GM12878 (cell line): ENCODE measurements around the gene ITPRIPL2. TPM values are rescaled to one million over a fixed set of nuclear protein-coding genes. Genes with fewer than 3 reads are reported as not detected.

Experiments
- ATAC-seq: fragments of 200-7000 bp; cut with Tn5 transposase; 3 replicates; pipeline ENCODE4 v1.9.1; 2020; ENCODE audit warnings: mild to moderate bottlenecking, moderate library complexity
- BruUV-seq: library from RNA; stranded (reverse); fragments of 400-500 nt; replicated peaks from 2 replicates; lab custom pipeline; 2021; lab: Mats Ljungman, UMichigan
- CTCF ChIA-PET: fragments of 300-600 bp; sonication (Branson Sonifier 250); formaldehyde crosslinking; extraction: SDS; loops from one replicate; lab custom pipeline; 2021; ENCODE audit warnings: inconsistent platforms; lab: Yijun Ruan, JAX
- POLR2A ChIA-PET: fragments of 350-600 bp; formaldehyde crosslinking; extraction: SDS; loops from one replicate; lab custom pipeline; 2021; ENCODE audit warnings: inconsistent platforms; lab: Charles Lee
- RAD21 ChIA-PET: fragments of 300-600 bp; sonication (Branson Sonifier 250); formaldehyde crosslinking; loops from one replicate; lab custom pipeline; 2023; ENCODE audit warnings: antibody characterized with exemption; ENCODE audit not compliant: unreplicated experiment; lab: Charles Lee
- SMC1A ChIA-PET: fragments of 300-600 bp; sonication (Branson Sonifier 250); formaldehyde crosslinking; loops from one replicate; lab custom pipeline; 2023; ENCODE audit not compliant: unreplicated experiment, uncharacterized antibody; lab: Charles Lee
- DNase-seq: peaks from one replicate; pipeline ENCODE4 v3.0.0-alpha.2; 2011; ENCODE audit warnings: low read depth, low spot score
- FAIRE-seq: peaks from 3 replicates; lab custom pipeline; 2011; peaks lifted over from hg19 to GRCh38; lab: Jason Lieb, UNC
- H2AFZ ChIP-seq: 2 replicates; pipeline ENCODE4 v1.6.0; 2011; ENCODE audit warnings: low read depth, low read length, control low read depth; ENCODE audit not compliant: control insufficient read depth
- H3K27ac ChIP-seq: 2 replicates; pipeline ENCODE4 v1.5.1; 2011; ENCODE audit warnings: control low read depth; ENCODE audit not compliant: control insufficient read depth, insufficient read depth
- H3K27me3 ChIP-seq, 2 experiments: replicated peaks in 1 of 2; 2 replicates each; pipeline versions ENCODE4 v1.6.0 to v1.6.1; 2011; ENCODE audit warnings: low read length in 1 of 2; ENCODE audit not compliant: control insufficient read depth in 2 of 2, insufficient read depth in 2 of 2
- H3K36me3 ChIP-seq, 2 experiments: 2 replicates each; pipeline ENCODE4 v1.5.1; 2011; ENCODE audit warnings: low read length in 1 of 2; ENCODE audit not compliant: control insufficient read depth in 2 of 2, insufficient read depth in 2 of 2
- H3K4me1 ChIP-seq: 2 replicates; pipeline ENCODE4 v1.6.1; 2011; ENCODE audit warnings: mild to moderate bottlenecking, low read length, moderate library complexity, mixed read lengths; ENCODE audit not compliant: control insufficient read depth, insufficient read depth
- H3K4me2 ChIP-seq: 2 replicates; pipeline ENCODE4 v1.6.0; 2011; ENCODE audit warnings: control low read depth; ENCODE audit not compliant: control insufficient read depth, insufficient read depth
- H3K4me3 ChIP-seq: fragments of 200-600 bp; sonication (generic); 2 replicates; pipeline ENCODE4 v1.5.1; 2016
- H3K79me2 ChIP-seq: 2 replicates; pipeline ENCODE4 v1.6.0; 2011; ENCODE audit warnings: low read length; ENCODE audit not compliant: control insufficient read depth, insufficient read depth
- H3K9ac ChIP-seq: 2 replicates; pipeline ENCODE4 v1.8.0; 2011; ENCODE audit warnings: low read length, control low read depth, mixed read lengths; ENCODE audit not compliant: control insufficient read depth, insufficient read depth
- H3K9me3 ChIP-seq: replicated peaks from 3 replicates; pipeline ENCODE4 v1.5.1; 2011; ENCODE audit warnings: mild to moderate bottlenecking, low read length; ENCODE audit not compliant: control insufficient read depth, insufficient read depth
- H4K20me1 ChIP-seq: 2 replicates; pipeline ENCODE4 v1.6.0; 2011; ENCODE audit not compliant: control insufficient read depth, insufficient read depth
- BRCA1 ChIP-seq: IDR thresholded peaks from 2 replicates; pipeline ENCODE4 v1.6.1; 2011; ENCODE audit warnings: low read depth, low read length, improper control_type of control experiment
- EP300 ChIP-seq, 2 experiments: fragments of 150-350 bp in 1 of 2; IDR thresholded peaks; 2 replicates each; pipeline ENCODE4 v1.6.1; 2011 to 2012; ENCODE audit warnings: low read depth in 2 of 2, low read length in 2 of 2, borderline replicate concordance in 1 of 2, improper control_type of control experiment in 1 of 2, inconsistent platforms in 1 of 2; ENCODE audit not compliant: control insufficient read depth in 1 of 2
- GABPA ChIP-seq: IDR thresholded peaks from 2 replicates; pipeline ENCODE4 v1.6.1; 2014; ENCODE audit warnings: antibody characterized with exemption, low read depth, mild to moderate bottlenecking, inconsistent platforms
- MTA3 ChIP-seq: IDR thresholded peaks from 2 replicates; pipeline ENCODE4 v1.6.1; 2012; ENCODE audit warnings: low read length, inconsistent platforms, borderline replicate concordance
- POLR2AphosphoS5 ChIP-seq: IDR thresholded peaks from 2 replicates; pipeline ENCODE4 v1.6.1; 2011; ENCODE audit warnings: mild to moderate bottlenecking, low read length, inconsistent platforms
- POU2F2 ChIP-seq: IDR thresholded peaks from 3 replicates; pipeline ENCODE4 v1.6.1; 2011; ENCODE audit warnings: low read depth, mild to moderate bottlenecking, low read length, borderline replicate concordance
- RB1 ChIP-seq: fragments of 450-650 bp; formaldehyde crosslinking; IDR thresholded peaks from 2 replicates; pipeline ENCODE4 v1.6.1; 2017; ENCODE audit warnings: mild to moderate bottlenecking, borderline replicate concordance
- SIX5 ChIP-seq: IDR thresholded peaks from 2 replicates; pipeline ENCODE4 v1.6.1; 2011; ENCODE audit warnings: mild to moderate bottlenecking, low read depth, low read length, moderate library complexity; ENCODE audit not compliant: severe bottlenecking
- TARDBP ChIP-seq: IDR thresholded peaks from 2 replicates; pipeline ENCODE4 v1.6.1; 2016; ENCODE audit warnings: borderline replicate concordance
- WGBS: methylation state at CpG from one replicate; pipeline ENCODE4 v1.1.6; 2016; ENCODE audit warnings: low lambda C conversion rate; ENCODE audit not compliant: insufficient replicate concordance, insufficient coverage; ENCODE audit errors: missing lambda C conversion rate; 5-methylcytosine and 5-hydroxymethylcytosine counted together
- in situ Hi-C: fragments of 300-500 bp; cut with MboI; formaldehyde crosslinking; loops from 9 replicates; pipeline ENCODE4 v1.14.3; 2018; ENCODE audit warnings: mixed read lengths
- intact Hi-C: fragments of 100-400 bp; cut with micrococcal nuclease; formaldehyde crosslinking; loops from one replicate; pipeline ENCODE4 v1.14.2; 2022; ENCODE audit not compliant: unreplicated experiment
- polyA plus RNA-seq, 11 experiments: library from polyadenylated mRNA; depleted of rRNA in 4 of 11; unstranded in 6 of 11; stranded (reverse) in 5 of 11; fragments of >200 nt; fragmentation: Nextera tagmentation in 4 of 11; fragmentation: Illumina TruSeq in 1 of 11; extraction: Ambion mirVana in 4 of 11; extraction: Trizol in 1 of 11; gene quantifications; 1 replicate in 1 of 11; 2 replicates in 10 of 11; pipeline versions ENCODE4 v1.2.1 to v1.2.3, GENCODE V29; 2011 to 2016; ENCODE audit warnings: inconsistent platforms in 2 of 11, missing spikeins in 2 of 11, low read depth in 1 of 11
- total RNA-seq, 4 experiments: library from RNA; depleted of rRNA in 3 of 4; stranded (reverse); fragments of >200 nt in 3 of 4; fragmentation: Illumina TruSeq in 1 of 4; extraction: Trizol in 1 of 4; gene quantifications; 2 replicates each; pipeline versions ENCODE4 v1.2.1 to v1.2.3, GENCODE V29; 2013 to 2021
- TF ChIP-seq, protein P1 (sequence below): fragments of 450-650 bp; IDR thresholded peaks from 2 replicates; pipeline ENCODE4 v1.6.1; 2017; ENCODE audit warnings: low read depth, mild to moderate bottlenecking, moderate library complexity
- TF ChIP-seq, protein P2 (sequence below): fragments of 450-650 bp; formaldehyde crosslinking; IDR thresholded peaks from 2 replicates; pipeline ENCODE4 v1.4.0; 2020; ENCODE audit warnings: mild to moderate bottlenecking, moderate library complexity
- TF ChIP-seq, protein P3 (sequence below): IDR thresholded peaks from 2 replicates; pipeline ENCODE4 v1.6.1; 2011; ENCODE audit warnings: borderline replicate concordance, low read depth, mild to moderate bottlenecking, moderate library complexity, mixed read lengths, low read length; ENCODE audit not compliant: insufficient read depth; ENCODE audit errors: extremely low read length

Gene ITPRIPL2
- total and polyA plus RNA-seq, 10 of the 15 experiments (the other 5 are each of a cell fraction or from before 2014, with no cell fraction given): 0.48 to 14.3 (median 3.5) TPM

DNA sequence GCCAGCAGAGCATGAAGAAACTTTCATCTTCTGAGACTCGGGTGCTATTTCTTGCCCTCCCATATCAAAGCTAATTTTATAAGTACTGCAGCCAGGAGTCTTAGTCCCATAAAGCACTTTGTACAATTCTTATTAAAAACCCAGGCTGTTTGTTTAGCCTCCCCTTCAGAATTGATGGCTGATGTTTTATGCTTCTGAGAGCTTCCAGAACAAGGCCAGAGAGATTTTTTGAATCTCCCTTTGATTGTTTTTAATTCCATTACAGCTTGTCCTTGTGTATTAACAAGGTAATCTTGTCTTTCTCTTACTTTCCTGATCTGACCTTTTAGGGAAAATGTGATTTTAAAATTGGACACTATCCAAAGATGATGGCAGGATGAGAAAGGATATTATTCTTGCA, 30.1 kb upstream of the ITPRIPL2 start (continued):
- TF ChIP-seq, protein P1, sequence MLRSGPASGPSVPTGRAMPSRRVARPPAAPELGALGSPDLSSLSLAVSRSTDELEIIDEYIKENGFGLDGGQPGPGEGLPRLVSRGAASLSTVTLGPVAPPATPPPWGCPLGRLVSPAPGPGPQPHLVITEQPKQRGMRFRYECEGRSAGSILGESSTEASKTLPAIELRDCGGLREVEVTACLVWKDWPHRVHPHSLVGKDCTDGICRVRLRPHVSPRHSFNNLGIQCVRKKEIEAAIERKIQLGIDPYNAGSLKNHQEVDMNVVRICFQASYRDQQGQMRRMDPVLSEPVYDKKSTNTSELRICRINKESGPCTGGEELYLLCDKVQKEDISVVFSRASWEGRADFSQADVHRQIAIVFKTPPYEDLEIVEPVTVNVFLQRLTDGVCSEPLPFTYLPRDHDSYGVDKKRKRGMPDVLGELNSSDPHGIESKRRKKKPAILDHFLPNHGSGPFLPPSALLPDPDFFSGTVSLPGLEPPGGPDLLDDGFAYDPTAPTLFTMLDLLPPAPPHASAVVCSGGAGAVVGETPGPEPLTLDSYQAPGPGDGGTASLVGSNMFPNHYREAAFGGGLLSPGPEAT: no peak
- no peak for TF ChIP-seq SIX5
- no peak for TF ChIP-seq POLR2AphosphoS5

DNA sequence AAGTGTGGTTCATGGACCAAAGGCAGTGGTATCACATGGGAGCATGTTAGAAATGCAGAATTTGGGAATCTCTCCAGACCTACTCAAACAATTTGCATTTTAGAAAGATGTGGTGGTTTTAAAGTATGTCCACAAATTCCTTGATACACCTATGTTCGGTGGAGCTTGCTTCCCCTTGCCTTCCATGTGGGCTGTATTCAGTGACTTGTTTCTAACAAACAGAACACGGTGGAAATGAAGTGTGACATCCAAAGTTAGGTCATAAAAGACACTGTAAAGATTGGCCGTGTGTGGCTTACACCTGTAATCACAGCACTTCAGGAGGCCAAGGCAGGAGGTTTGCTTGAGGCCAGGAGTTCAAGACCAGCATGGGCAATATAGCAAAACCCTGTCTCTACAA, 29.6 kb upstream of the ITPRIPL2 start:
- SMC1A ChIA-PET: interaction anchor here (0.6 to 4.2 kb wide), 5 partner anchors 28 to 292 kb away, joined by 4 to 59 read pairs (median 7); no protein-coding TSS in a partner anchor
- in situ Hi-C loops: no loop called here
- RAD21 ChIA-PET: interaction anchor here (0.6 to 4.1 kb wide), 2 partner anchors 95 to 292 kb away, joined by 3 to 35 read pairs; no protein-coding TSS in a partner anchor
- DNase-seq (no peak), ATAC-seq (no peak), FAIRE-seq (no peak)
- no peak overlapping the region for H3K4me3 ChIP-seq
- 49% methylated on average over 3 of the region's 3 CpGs for WGBS
- H2AFZ ChIP-seq: no peak overlapping the region
- no TSS peak for BruUV-seq
- intact Hi-C loops: no loop called here
- H3K4me1 ChIP-seq: peaks cover 3% of the 10 kb centered on the region; the same call in 1 of the 2 replicates
- H4K20me1 ChIP-seq: no peaks in the 10 kb centered on the region
- no peaks in the 10 kb centered on the region for H3K36me3 ChIP-seq
- no peaks in the 10 kb centered on the region for H3K79me2 ChIP-seq
- TF ChIP-seq POU2F2 (no peak), BRCA1 (no peak), GABPA (no peak), TARDBP (no peak), RB1 (no peak), MTA3 (no peak), EP300 (IDR thresholded peaks at IDR 0.05; ENCODE audit: borderline replicate concordance in 1 of 2, control insufficient read depth in 1 of 2, low read depth in 2 of 2, low read length in 2 of 2) (no peak)
- TF ChIP-seq, protein P2, sequence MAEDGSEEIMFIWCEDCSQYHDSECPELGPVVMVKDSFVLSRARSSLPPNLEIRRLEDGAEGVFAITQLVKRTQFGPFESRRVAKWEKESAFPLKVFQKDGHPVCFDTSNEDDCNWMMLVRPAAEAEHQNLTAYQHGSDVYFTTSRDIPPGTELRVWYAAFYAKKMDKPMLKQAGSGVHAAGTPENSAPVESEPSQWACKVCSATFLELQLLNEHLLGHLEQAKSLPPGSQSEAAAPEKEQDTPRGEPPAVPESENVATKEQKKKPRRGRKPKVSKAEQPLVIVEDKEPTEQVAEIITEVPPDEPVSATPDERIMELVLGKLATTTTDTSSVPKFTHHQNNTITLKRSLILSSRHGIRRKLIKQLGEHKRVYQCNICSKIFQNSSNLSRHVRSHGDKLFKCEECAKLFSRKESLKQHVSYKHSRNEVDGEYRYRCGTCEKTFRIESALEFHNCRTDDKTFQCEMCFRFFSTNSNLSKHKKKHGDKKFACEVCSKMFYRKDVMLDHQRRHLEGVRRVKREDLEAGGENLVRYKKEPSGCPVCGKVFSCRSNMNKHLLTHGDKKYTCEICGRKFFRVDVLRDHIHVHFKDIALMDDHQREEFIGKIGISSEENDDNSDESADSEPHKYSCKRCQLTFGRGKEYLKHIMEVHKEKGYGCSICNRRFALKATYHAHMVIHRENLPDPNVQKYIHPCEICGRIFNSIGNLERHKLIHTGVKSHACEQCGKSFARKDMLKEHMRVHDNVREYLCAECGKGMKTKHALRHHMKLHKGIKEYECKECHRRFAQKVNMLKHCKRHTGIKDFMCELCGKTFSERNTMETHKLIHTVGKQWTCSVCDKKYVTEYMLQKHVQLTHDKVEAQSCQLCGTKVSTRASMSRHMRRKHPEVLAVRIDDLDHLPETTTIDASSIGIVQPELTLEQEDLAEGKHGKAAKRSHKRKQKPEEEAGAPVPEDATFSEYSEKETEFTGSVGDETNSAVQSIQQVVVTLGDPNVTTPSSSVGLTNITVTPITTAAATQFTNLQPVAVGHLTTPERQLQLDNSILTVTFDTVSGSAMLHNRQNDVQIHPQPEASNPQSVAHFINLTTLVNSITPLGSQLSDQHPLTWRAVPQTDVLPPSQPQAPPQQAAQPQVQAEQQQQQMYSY (CRISPR knock-in tag): no peak
- TF ChIP-seq, protein P3, sequence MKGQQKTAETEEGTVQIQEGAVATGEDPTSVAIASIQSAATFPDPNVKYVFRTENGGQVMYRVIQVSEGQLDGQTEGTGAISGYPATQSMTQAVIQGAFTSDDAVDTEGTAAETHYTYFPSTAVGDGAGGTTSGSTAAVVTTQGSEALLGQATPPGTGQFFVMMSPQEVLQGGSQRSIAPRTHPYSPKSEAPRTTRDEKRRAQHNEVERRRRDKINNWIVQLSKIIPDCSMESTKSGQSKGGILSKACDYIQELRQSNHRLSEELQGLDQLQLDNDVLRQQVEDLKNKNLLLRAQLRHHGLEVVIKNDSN: no peak
- POLR2A ChIA-PET: no interaction called here
- no peaks in the 10 kb centered on the region for H3K9me3 ChIP-seq
- no peaks in the 10 kb centered on the region for H3K27me3 ChIP-seq
- CTCF ChIA-PET: interaction anchor here (0.7 to 5.6 kb wide), 8 partner anchors 11 to 471 kb away, joined by 3 to 80 read pairs (median 4); partner anchors contain the start of gene VPS35L
- H3K9ac ChIP-seq: no peak overlapping the region
- no peak overlapping the region for H3K27ac ChIP-seq
- no peak overlapping the region for H3K4me2 ChIP-seq
